ENCODE measurements around the gene PLXNA4.

PLXNA4 gene

GRCh38 chr7:132099163-132099562, 477.1 kb downstream of the PLXNA4 start:
- no peak for TF ChIP-seq CTCF (IDR thresholded peaks at IDR 0.05; ENCODE audit: low read depth, low read length)
- DNase-seq (ENCODE audit: low read depth, low spot score) = no peak
- in situ Hi-C loops (cut with HindIII; ENCODE audit: low sequenced_read_pairs) = no loop called here
- H3K4me3 ChIP-seq (ENCODE audit: low read depth, low read length) = no peak overlapping the region

- no peak for DNase-seq (ENCODE audit: low read depth, low spot score)
- H3K4me3 ChIP-seq (ENCODE audit: low read depth, low read length) = no peak overlapping the region
- in situ Hi-C loops (cut with HindIII; ENCODE audit: low sequenced_read_pairs) = no loop called here
- no peak for TF ChIP-seq CTCF (IDR thresholded peaks at IDR 0.05; ENCODE audit: low read depth, low read length)
Measured at GRCh38 chr7:132098327-132098726, 477.9 kb downstream of the PLXNA4 start.

- no peak for DNase-seq (ENCODE audit: low read depth, low spot score)
- in situ Hi-C loops (cut with HindIII; ENCODE audit: low sequenced_read_pairs) = no loop called here
- no peak for TF ChIP-seq CTCF (IDR thresholded peaks at IDR 0.05; ENCODE audit: low read depth, low read length)
- no peak overlapping the region for H3K4me3 ChIP-seq (ENCODE audit: low read depth, low read length)
Measured at GRCh38 chr7:132097550-132098134, 478.6 kb downstream of the PLXNA4 start.

GRCh38 chr7:132095111-132095765, 481.0 kb downstream of the PLXNA4 start:
- no peak overlapping the region for H3K4me3 ChIP-seq (ENCODE audit: low read depth, low read length)
- TF ChIP-seq CTCF (IDR thresholded peaks at IDR 0.05; ENCODE audit: low read depth, low read length) = no peak
- in situ Hi-C loops (cut with HindIII; ENCODE audit: low sequenced_read_pairs) = no loop called here
- DNase-seq (ENCODE audit: low read depth, low spot score) = no peak

GRCh38 chr7:132092106-132092505, 484.2 kb downstream of the PLXNA4 start:
- in situ Hi-C loops (cut with HindIII; ENCODE audit: low sequenced_read_pairs) = no loop called here
- DNase-seq (ENCODE audit: low read depth, low spot score) = no peak
- no peak for TF ChIP-seq CTCF (IDR thresholded peaks at IDR 0.05; ENCODE audit: low read depth, low read length)

GRCh38 chr7:132091706-132092105, 484.6 kb downstream of the PLXNA4 start:
- in situ Hi-C loops (cut with HindIII; ENCODE audit: low sequenced_read_pairs) = no loop called here

More at GRCh38 chr7:132092106-132092505, 484.2 kb downstream of the PLXNA4 start:
- no peak overlapping the region for H3K4me3 ChIP-seq (ENCODE audit: low read depth, low read length)

More at GRCh38 chr7:132091706-132092105, 484.6 kb downstream of the PLXNA4 start:
- DNase-seq (ENCODE audit: low read depth, low spot score) = no peak
- no peak for TF ChIP-seq CTCF (IDR thresholded peaks at IDR 0.05; ENCODE audit: low read depth, low read length)
- no peak overlapping the region for H3K4me3 ChIP-seq (ENCODE audit: low read depth, low read length)

Data from astrocyte of the spinal cord (primary cell).